Calu3 (cell line): Measurements from ENCODE around the gene FANCF. TPM values are rescaled to one million over a fixed set of nuclear protein-coding genes. Genes with fewer than 3 reads are reported as not detected.

ENCODE experiments used
- BruUV-seq: library from RNA; stranded (reverse); fragments of 400-500 nt; replicated peaks from 2 replicates; lab custom pipeline; 2021; lab: Mats Ljungman, UMichigan
- CTCF ChIA-PET: fragments of 300-600 bp; sonication (Branson Sonifier 250); formaldehyde crosslinking; loops from one replicate; lab custom pipeline; 2022; ENCODE audit warnings: antibody characterized with exemption; lab: Charles Lee
- DNase-seq: peaks from one replicate; pipeline ENCODE4 v3.0.0; 2022
- H3K27ac Mint-ChIP-seq: one replicate; pipeline ENCODE4 v1.8.0; 2022; ENCODE audit warnings: mixed read lengths; ENCODE audit not compliant: unreplicated experiment
- H3K27me3 Mint-ChIP-seq: one replicate; pipeline ENCODE4 v1.8.0; 2022; ENCODE audit warnings: mixed read lengths; ENCODE audit not compliant: unreplicated experiment
- H3K36me3 Mint-ChIP-seq: one replicate; pipeline ENCODE4 v1.8.0; 2022; ENCODE audit warnings: mild to moderate bottlenecking, moderate library complexity, mixed read lengths; ENCODE audit not compliant: insufficient read depth, unreplicated experiment
- H3K4me1 Mint-ChIP-seq: one replicate; pipeline ENCODE4 v1.8.0; 2022; ENCODE audit warnings: mild to moderate bottlenecking, low read depth, mixed read lengths; ENCODE audit not compliant: unreplicated experiment
- H3K4me3 Mint-ChIP-seq: one replicate; pipeline ENCODE4 v1.8.0; 2022; ENCODE audit warnings: mild to moderate bottlenecking, low read depth, moderate library complexity, mixed read lengths; ENCODE audit not compliant: unreplicated experiment
- H3K9me3 Mint-ChIP-seq: one replicate; pipeline ENCODE4 v1.8.0; 2022; ENCODE audit warnings: low read depth, mixed read lengths; ENCODE audit not compliant: unreplicated experiment
- intact Hi-C: fragments of 100-400 bp; cut with micrococcal nuclease; formaldehyde crosslinking; loops from one replicate; pipeline ENCODE4 v1.10.0; 2022; ENCODE audit not compliant: unreplicated experiment
- total RNA-seq: library from RNA; stranded (reverse); gene quantifications from 2 replicates; pipeline ENCODE4 v1.2.3, GENCODE V29; 2022
- TF ChIP-seq, protein P1 (sequence below): fragments of 200-600 bp; IDR thresholded peaks from one replicate; pipeline ENCODE4 v1.8.0; 2022; ENCODE audit warnings: antibody characterized with exemption; ENCODE audit not compliant: unreplicated experiment

Gene FANCF
- total RNA-seq, 1 experiment from 2014 or later: 16.4 TPM

DNA sequence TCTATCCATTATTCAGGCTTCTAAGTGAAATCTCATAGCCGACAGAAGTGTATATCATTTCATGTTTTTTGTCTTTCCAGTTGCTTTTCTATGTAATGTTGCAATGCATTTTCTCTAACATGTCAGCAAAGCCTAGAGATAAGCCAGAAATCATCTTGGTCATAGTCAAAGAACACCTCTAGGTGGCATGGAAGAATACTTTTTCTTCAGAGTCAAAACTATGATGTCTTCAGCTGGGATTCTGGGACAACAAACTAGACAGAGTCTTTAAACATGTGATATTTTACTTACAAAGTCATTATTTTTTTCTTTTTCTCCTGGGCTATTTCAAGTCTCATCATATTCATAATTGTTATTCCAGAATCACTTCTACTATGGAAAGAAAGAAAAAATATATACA is 45.2 kb upstream of the FANCF start:
- no peak for DNase-seq
- TF ChIP-seq, protein P1, sequence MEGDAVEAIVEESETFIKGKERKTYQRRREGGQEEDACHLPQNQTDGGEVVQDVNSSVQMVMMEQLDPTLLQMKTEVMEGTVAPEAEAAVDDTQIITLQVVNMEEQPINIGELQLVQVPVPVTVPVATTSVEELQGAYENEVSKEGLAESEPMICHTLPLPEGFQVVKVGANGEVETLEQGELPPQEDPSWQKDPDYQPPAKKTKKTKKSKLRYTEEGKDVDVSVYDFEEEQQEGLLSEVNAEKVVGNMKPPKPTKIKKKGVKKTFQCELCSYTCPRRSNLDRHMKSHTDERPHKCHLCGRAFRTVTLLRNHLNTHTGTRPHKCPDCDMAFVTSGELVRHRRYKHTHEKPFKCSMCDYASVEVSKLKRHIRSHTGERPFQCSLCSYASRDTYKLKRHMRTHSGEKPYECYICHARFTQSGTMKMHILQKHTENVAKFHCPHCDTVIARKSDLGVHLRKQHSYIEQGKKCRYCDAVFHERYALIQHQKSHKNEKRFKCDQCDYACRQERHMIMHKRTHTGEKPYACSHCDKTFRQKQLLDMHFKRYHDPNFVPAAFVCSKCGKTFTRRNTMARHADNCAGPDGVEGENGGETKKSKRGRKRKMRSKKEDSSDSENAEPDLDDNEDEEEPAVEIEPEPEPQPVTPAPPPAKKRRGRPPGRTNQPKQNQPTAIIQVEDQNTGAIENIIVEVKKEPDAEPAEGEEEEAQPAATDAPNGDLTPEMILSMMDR: no peak
- BruUV-seq: no TSS peak
- Mint-ChIP-seq H3K27ac (no peak overlapping the region), H3K9me3 (no peaks in the 10 kb centered on the region), H3K27me3 (no peaks in the 10 kb centered on the region), H3K36me3 (peaks cover 16% of the 10 kb centered on the region), H3K4me3 (no peak overlapping the region), H3K4me1 (peaks cover 54% of the 10 kb centered on the region)
- CTCF ChIA-PET: interaction anchor here (0.6 to 1.3 kb wide), 3 partner anchors 59 to 107 kb away, joined by 3 to 5 read pairs (median 3); no protein-coding TSS in a partner anchor
- intact Hi-C loops: loop anchor here (1.0 kb wide), 2 partner anchors 59 to 116 kb away; no protein-coding TSS in a partner anchor

DNA sequence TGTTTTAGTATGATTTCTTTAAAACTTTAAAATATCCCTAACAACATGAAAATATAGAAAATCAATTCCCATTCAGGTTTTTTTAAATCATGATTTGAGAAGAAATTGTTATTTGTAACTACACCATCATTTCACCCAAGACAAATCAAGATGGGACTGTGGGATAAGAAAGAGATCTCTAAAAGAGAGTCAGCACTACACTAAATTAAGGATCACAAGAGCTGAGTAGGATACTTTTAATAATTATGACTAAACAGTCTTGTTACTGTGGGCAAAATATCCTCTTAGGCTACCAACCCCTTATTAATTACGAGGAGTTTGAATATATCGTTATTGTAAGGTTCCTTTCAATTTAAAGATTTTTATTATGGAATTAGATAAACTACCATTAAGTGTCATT is 43.7 kb upstream of the FANCF start:
- peaks cover 16% of the 10 kb centered on the region for H3K36me3 Mint-ChIP-seq
- H3K9me3 Mint-ChIP-seq: no peaks in the 10 kb centered on the region
- CTCF ChIA-PET: no interaction called here
- TF ChIP-seq, protein P1: no peak
- no TSS peak for BruUV-seq
- intact Hi-C loops: loop anchor here (5.0 kb wide), 2 partner anchors 42 to 337 kb away; partner anchors contain the start of gene FANCF
- no peak overlapping the region for H3K27ac Mint-ChIP-seq
- no peaks in the 10 kb centered on the region for H3K27me3 Mint-ChIP-seq
- H3K4me1 Mint-ChIP-seq: peaks cover 40% of the 10 kb centered on the region
- DNase-seq: no peak
- no peak overlapping the region for H3K4me3 Mint-ChIP-seq

DNA sequence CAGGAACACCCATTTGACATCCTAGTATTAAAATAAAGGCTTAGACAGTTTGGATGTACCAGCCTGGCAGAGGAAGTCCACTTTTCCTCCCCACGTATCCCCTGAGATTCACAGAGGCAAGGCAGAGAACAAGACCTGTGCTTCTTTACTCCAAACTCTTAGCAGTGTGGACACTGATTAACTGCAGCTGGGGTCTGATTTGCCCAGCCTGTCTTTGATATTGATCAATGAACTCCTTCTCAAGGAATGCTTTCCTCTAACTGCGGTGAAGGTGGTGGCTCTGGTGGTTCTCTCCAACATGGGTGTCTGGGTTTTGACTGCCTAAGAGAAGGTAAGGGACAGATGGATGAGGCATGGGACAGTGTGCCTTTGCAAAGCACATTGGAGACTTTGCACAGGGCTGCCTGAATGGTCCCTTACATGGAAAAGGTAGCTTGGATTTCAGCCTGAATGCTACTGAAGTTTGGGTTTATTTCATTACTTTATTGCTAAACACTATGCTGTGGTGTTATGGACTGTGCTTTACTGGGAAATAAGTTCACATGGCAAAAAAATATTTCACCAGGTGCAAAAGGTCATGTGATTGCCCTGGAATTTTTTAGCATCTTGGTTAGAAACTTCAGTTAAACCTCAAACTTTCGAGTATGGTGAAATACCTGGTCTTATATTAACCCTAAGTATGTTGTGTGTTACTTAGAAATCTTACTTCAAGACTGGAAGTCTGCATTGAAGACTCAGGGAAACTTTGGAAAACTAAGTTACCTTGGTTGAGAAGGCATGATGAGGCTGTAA is 42.6 kb upstream of the FANCF start:
- Mint-ChIP-seq H3K27ac (no peak overlapping the region), H3K4me1 (peaks cover 30% of the 10 kb centered on the region), H3K9me3 (no peaks in the 10 kb centered on the region), H3K36me3 (peaks cover 16% of the 10 kb centered on the region), H3K27me3 (no peaks in the 10 kb centered on the region), H3K4me3 (peak overlapping the region; percentile 81)
- BruUV-seq: no TSS peak
- TF ChIP-seq, protein P1: no peak
- CTCF ChIA-PET: no interaction called here
- intact Hi-C loops: loop anchor here (1.0 to 5.0 kb wide), 3 partner anchors 41 to 336 kb away; partner anchors contain the start of gene FANCF
- DNase-seq: no peak

DNA sequence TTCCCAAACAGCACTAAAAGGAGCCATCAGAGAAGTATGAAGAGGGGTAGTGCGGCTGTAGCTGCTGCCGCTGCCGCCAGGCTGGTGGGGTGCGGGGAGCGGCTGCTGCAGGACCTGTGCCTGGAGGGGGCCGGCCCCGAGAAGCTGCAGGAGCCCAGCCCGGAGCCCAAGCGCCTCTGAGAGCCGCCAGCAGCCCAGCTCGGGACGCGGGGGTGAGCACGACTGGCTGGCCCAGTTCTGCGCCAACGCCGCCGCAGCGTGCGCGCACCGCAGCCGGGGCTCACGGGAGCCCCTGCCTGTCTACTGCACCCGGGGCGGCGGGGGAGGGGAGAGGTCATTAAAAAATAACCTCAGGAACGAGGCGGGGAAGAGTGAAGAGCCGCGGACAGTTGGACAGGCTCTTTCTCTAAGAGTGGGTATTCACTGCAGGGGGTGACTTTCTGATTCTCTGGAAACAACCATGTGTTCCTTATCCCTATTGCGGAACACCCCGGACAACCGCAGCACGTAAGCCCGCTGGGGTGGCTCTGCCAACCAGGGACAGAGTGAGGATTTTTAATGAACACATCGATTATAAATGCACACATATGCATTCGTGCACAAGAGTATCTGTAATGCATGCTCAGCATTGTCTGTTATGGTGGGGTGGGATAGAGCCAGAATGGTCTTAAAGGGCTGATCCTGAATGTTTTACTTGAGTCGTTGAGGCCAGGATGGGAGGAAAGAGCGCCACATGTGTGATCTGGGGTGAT is 41.2 kb upstream of the FANCF start:
- intact Hi-C loops: loop anchor here (5.0 kb wide), 2 partner anchors 40 to 335 kb away; partner anchors contain the start of gene FANCF
- CTCF ChIA-PET: no interaction called here
- Mint-ChIP-seq H3K4me3 (peak overlapping the region; percentile 81), H3K27me3 (no peaks in the 10 kb centered on the region), H3K4me1 (peaks cover 23% of the 10 kb centered on the region), H3K27ac (peak overlapping the region; percentile 54), H3K36me3 (peaks cover 16% of the 10 kb centered on the region), H3K9me3 (no peaks in the 10 kb centered on the region)
- TF ChIP-seq, protein P1: no peak
- peak; percentile 69 for DNase-seq
- BruUV-seq: no TSS peak
